GM19035 (cell line): ENCODE data around the gene HLA-DQA1.
A peak's percentile ranks its signal among the peaks of the same experiment; 100 is the strongest.
"Not testable (repeated sequence)": the region's sequence is repeated elsewhere in the genome, so short reads cannot be mapped to it uniquely, and the experiment has no call there.

ENCODE experiments used
- ATAC-seq: cut with Tn5 transposase; IDR thresholded peaks from one replicate; pipeline ENCODE4 v1.9.1; 2021; ENCODE audit not compliant: unreplicated experiment

HLA-DQA1 gene

GRCh38 chr6:32621372-32621771, 15.8 kb upstream of the HLA-DQA1 start:
- ATAC-seq: no peak

GRCh38 chr6:32622545-32623401, 14.4 kb upstream of the HLA-DQA1 start:
- peak; percentile 67 for ATAC-seq

GRCh38 chr6:32623693-32624092, 13.5 kb upstream of the HLA-DQA1 start:
- no peak for ATAC-seq

GRCh38 chr6:32624565-32624964, 12.6 kb upstream of the HLA-DQA1 start:
- ATAC-seq: no peak

GRCh38 chr6:32625137-32625536, 12.1 kb upstream of the HLA-DQA1 start:
- no peak for ATAC-seq

- ATAC-seq: no peak
Observed at GRCh38 chr6:32627249-32627648, 10.0 kb upstream of the HLA-DQA1 start.

GRCh38 chr6:32627831-32628230, 9.4 kb upstream of the HLA-DQA1 start:
- ATAC-seq: peak; percentile 40

- ATAC-seq: not testable (repeated sequence)
Observed at GRCh38 chr6:32629793-32630192, 7.4 kb upstream of the HLA-DQA1 start.

- ATAC-seq: no peak
Observed at GRCh38 chr6:32635526-32636123, 1.6 kb upstream of the HLA-DQA1 start.

- ATAC-seq: no peak
Observed at GRCh38 chr6:32637883-32638282, 677 bp downstream of the HLA-DQA1 start.

- ATAC-seq: no peak
Observed at GRCh38 chr6:32638532-32639219, 1.5 kb downstream of the HLA-DQA1 start.

- no peak for ATAC-seq
Observed at GRCh38 chr6:32639440-32640394, 2.5 kb downstream of the HLA-DQA1 start.

- ATAC-seq: no peak
Observed at GRCh38 chr6:32641122-32641521, 3.9 kb downstream of the HLA-DQA1 start.

- ATAC-seq: not testable (repeated sequence)
Observed at GRCh38 chr6:32641785-32642719, 4.8 kb downstream of the HLA-DQA1 start.

- no peak for ATAC-seq
Observed at GRCh38 chr6:32642720-32643106, 5.5 kb downstream of the HLA-DQA1 start.

GRCh38 chr6:32643904-32644303, 6.7 kb downstream of the HLA-DQA1 start:
- ATAC-seq: no peak

- no peak for ATAC-seq
Observed at GRCh38 chr6:32645047-32645703, 8.0 kb downstream of the HLA-DQA1 start.

- ATAC-seq: no peak
Observed at GRCh38 chr6:32655203-32655710, 18.1 kb downstream of the HLA-DQA1 start.

- not testable (repeated sequence) for ATAC-seq
Observed at GRCh38 chr6:32657329-32657728, 20.1 kb downstream of the HLA-DQA1 start.
